Retina (tissue), 1 donor: ENCODE data around the gene MSMO1.

ENCODE experiments used
- DNase-seq: peaks from one replicate; pipeline ENCODE4 v3.0.0-alpha.2; 2016

MSMO1 gene

GRCh38 chr4:165364452-165365080 lies 37.1 kb downstream of the MSMO1 start:
- DNase-seq: no peak

- no peak for DNase-seq
Observed at GRCh38 chr4:165367040-165367439, 39.6 kb downstream of the MSMO1 start.

GRCh38 chr4:165368114-165368513 lies 40.6 kb downstream of the MSMO1 start:
- no peak for DNase-seq

- no peak for DNase-seq
Observed at GRCh38 chr4:165368567-165368966, 41.1 kb downstream of the MSMO1 start.

GRCh38 chr4:165369522-165369921 lies 42.1 kb downstream of the MSMO1 start:
- DNase-seq: no peak

GRCh38 chr4:165370530-165370929 lies 43.1 kb downstream of the MSMO1 start:
- DNase-seq: no peak

GRCh38 chr4:165375465-165375864 lies 48.0 kb downstream of the MSMO1 start:
- DNase-seq: no peak

GRCh38 chr4:165378398-165378744 lies 50.9 kb downstream of the MSMO1 start:
- no peak for DNase-seq

GRCh38 chr4:165378745-165379677 lies 51.5 kb downstream of the MSMO1 start, which contains the start of gene CPE:
Gene CPE, plus strand, starts transcription at chr4:165379008. Its CDS starts 214 bp downstream, at chr4:165379222.
- peak; percentile 95 for DNase-seq

GRCh38 chr4:165379678-165380064 lies 52.2 kb downstream of the MSMO1 start:
- peak; percentile 71 for DNase-seq

GRCh38 chr4:165380805-165381204 lies 53.3 kb downstream of the MSMO1 start:
- DNase-seq: no peak

- no peak for DNase-seq
Observed at GRCh38 chr4:165381821-165382373, 54.4 kb downstream of the MSMO1 start.

- no peak for DNase-seq
Observed at GRCh38 chr4:165382640-165383039, 55.2 kb downstream of the MSMO1 start.

GRCh38 chr4:165383591-165384073 lies 56.2 kb downstream of the MSMO1 start:
- no peak for DNase-seq

- no peak for DNase-seq
Observed at GRCh38 chr4:165384186-165384585, 56.7 kb downstream of the MSMO1 start.

GRCh38 chr4:165384598-165384997 lies 57.1 kb downstream of the MSMO1 start:
- DNase-seq: peak; percentile 42

GRCh38 chr4:165385126-165385525 lies 57.7 kb downstream of the MSMO1 start:
- no peak for DNase-seq

- DNase-seq: no peak
Observed at GRCh38 chr4:165386328-165386727, 58.9 kb downstream of the MSMO1 start.

GRCh38 chr4:165388756-165389155 lies 61.3 kb downstream of the MSMO1 start:
- DNase-seq: no peak
